Measurements from ENCODE around the gene CKAP2L. TPM values are rescaled to one million over a fixed set of nuclear protein-coding genes. Genes with fewer than 3 reads are reported as not detected.

The CKAP2L gene
- total and polyA plus RNA-seq, 9 of the 15 experiments (the other 6 are each of a cell fraction or from before 2014, with no cell fraction given) = 10.4 to 21.9 (median 14.2) TPM

GRCh38 chr2:112749755-112750559 is 14.5 kb downstream of the CKAP2L start (continued):
- 0 out of 4 replicates have a peak, but pooled peaks have one; percentile 8 to 27 for TF ChIP-seq KDM1A (IDR thresholded peaks at IDR 0.05)
- peak; percentile 73; the same call in 1 of the 2 replicates for TF ChIP-seq FOXJ3 (CRISPR knock-in tag; IDR thresholded peaks at IDR 0.05)
- 0 out of 2 replicates have a peak, but pooled peaks have one; percentile 46 for TF ChIP-seq XRCC5 (IDR thresholded peaks at IDR 0.05; ENCODE audit: low read depth, low read length)
- TF ChIP-seq CTCFL (IDR thresholded peaks at IDR 0.05; ENCODE audit: borderline replicate concordance, insufficient read depth, low read depth, low read length, poor library complexity, severe bottlenecking) = peak; percentile 50
- TF ChIP-seq RERE (CRISPR knock-in tag; IDR thresholded peaks at IDR 0.05; ENCODE audit: borderline replicate concordance) = no peak
- TF ChIP-seq RB1 (IDR thresholded peaks at IDR 0.05; ENCODE audit: low read depth) = peak; percentile 30; the same call in 1 of the 2 replicates
- TF ChIP-seq E2F5 (CRISPR knock-in tag; IDR thresholded peaks at IDR 0.05) = peak; percentile 38; the same call in 1 of the 2 replicates
- no peak for TF ChIP-seq IRF2 (CRISPR knock-in tag; IDR thresholded peaks at IDR 0.05)
- TF ChIP-seq ATF6 (CRISPR knock-in tag; IDR thresholded peaks at IDR 0.05) = no peak
- TF ChIP-seq ZBTB33 (CRISPR knock-in tag; IDR thresholded peaks at IDR 0.05) = 0 out of 2 replicates have a peak, but pooled peaks have one; percentile 57
- no peak for TF ChIP-seq SMARCC2 (IDR thresholded peaks at IDR 0.05; ENCODE audit: low read depth)
